ENCODE data around the gene SORCS2. TPM values are rescaled to one million over a fixed set of nuclear protein-coding genes. Genes with fewer than 3 reads are reported as not detected.

The SORCS2 gene
- polyA plus RNA-seq, 1 donor (not counting 4 experiments of a cell fraction or from before 2014, with no cell fraction given): 0.09 TPM

- DNase-seq (ENCODE audit: low read depth, low spot score): no peak
- Histone ChIP-seq H2AFZ (ENCODE audit: control insufficient read depth, low read length) (no peak overlapping the region), H3K9ac (ENCODE audit: control insufficient read depth, extremely low read depth, insufficient read depth, low read length) (no peak overlapping the region), H3K4me3 (ENCODE audit: control insufficient read depth in 2 of 3, extremely low read depth in 1 of 3, insufficient read depth in 2 of 3, low read depth in 1 of 3, low read length in 3 of 3) (no peak overlapping the region), H3K9me1 (ENCODE audit: control insufficient read depth, extremely low read depth, insufficient read depth, low read length) (no peaks in the 10 kb centered on the region), H3K4me1 (ENCODE audit: control insufficient read depth, extremely low read depth, insufficient read depth, low read length) (peaks cover 10% of the 10 kb centered on the region), H3K36me3 (ENCODE audit: control insufficient read depth in 2 of 2, extremely low read depth in 1 of 2, insufficient read depth in 2 of 2, low read length in 2 of 2) (no peaks in the 10 kb centered on the region), H3K27ac (ENCODE audit: control insufficient read depth, insufficient read depth, low read length) (no peak overlapping the region), H4K20me1 (ENCODE audit: control insufficient read depth, extremely low read depth, insufficient read depth, low read length) (no peaks in the 10 kb centered on the region), H3K9me3 (ENCODE audit: control insufficient read depth, low read depth, low read length) (no peaks in the 10 kb centered on the region), H3K79me2 (ENCODE audit: control insufficient read depth, insufficient read depth, low read length) (no peaks in the 10 kb centered on the region), H3K4me2 (ENCODE audit: control insufficient read depth, extremely low read depth, insufficient read depth, low read depth, low read length) (no peak overlapping the region), H3K27me3 (ENCODE audit: control insufficient read depth, extremely low read depth, insufficient read depth, low read length) (peaks cover 5% of the 10 kb centered on the region)
- FAIRE-seq: no peak
- TF ChIP-seq EZH2 (IDR thresholded peaks at IDR 0.05; ENCODE audit: low read length): no peak
- peak in 2 of 3 experiments; percentile 66 to 76 for TF ChIP-seq CTCF (optimal IDR thresholded peaks at IDR 0.05 in 1 of 3, IDR thresholded peaks at IDR 0.05 in 1 of 3, conservative IDR thresholded peaks at IDR 0.05 in 1 of 3; ENCODE audit: extremely low read depth in 1 of 3, insufficient read depth in 2 of 3, low read length in 3 of 3)
- dilution Hi-C loops (cut with MboI; ENCODE audit: extremely low pct_ligation_motif_present, low sequenced_read_pairs): no loop called here
Measured at GRCh38 chr4:7156761-7157488, 35.4 kb upstream of the SORCS2 start.

DNA sequence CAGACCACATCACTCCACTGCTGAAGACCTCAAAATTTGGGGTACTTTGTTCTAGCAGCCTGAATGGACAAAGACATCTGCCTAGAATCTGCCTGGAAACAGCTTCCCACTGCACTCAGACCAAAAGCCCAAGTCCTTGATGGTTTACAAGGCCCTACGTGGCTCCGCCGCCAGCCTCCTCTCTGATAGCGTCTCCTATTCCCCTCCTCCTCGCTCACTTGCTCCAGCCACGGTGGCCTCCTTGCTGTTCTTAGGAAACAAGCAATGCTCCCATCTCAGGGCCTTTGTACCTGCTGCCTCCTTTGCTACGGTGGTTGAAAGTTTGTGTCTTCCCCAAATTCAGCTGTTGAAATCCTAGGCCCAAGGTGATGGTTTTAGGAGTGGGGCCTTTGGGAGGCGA is 34.7 kb upstream of the SORCS2 start:
- Histone ChIP-seq H3K4me2 (ENCODE audit: control insufficient read depth, extremely low read depth, insufficient read depth, low read depth, low read length) (no peak overlapping the region), H3K9me3 (ENCODE audit: control insufficient read depth, low read depth, low read length) (no peaks in the 10 kb centered on the region), H3K27ac (ENCODE audit: control insufficient read depth, insufficient read depth, low read length) (no peak overlapping the region), H3K4me1 (ENCODE audit: control insufficient read depth, extremely low read depth, insufficient read depth, low read length) (peaks cover 10% of the 10 kb centered on the region), H3K4me3 (ENCODE audit: control insufficient read depth in 2 of 3, extremely low read depth in 1 of 3, insufficient read depth in 2 of 3, low read depth in 1 of 3, low read length in 3 of 3) (no peak overlapping the region), H3K79me2 (ENCODE audit: control insufficient read depth, insufficient read depth, low read length) (no peaks in the 10 kb centered on the region), H3K36me3 (ENCODE audit: control insufficient read depth in 2 of 2, extremely low read depth in 1 of 2, insufficient read depth in 2 of 2, low read length in 2 of 2) (no peaks in the 10 kb centered on the region), H3K27me3 (ENCODE audit: control insufficient read depth, extremely low read depth, insufficient read depth, low read length) (peaks cover 5% of the 10 kb centered on the region), H4K20me1 (ENCODE audit: control insufficient read depth, extremely low read depth, insufficient read depth, low read length) (no peaks in the 10 kb centered on the region), H3K9ac (ENCODE audit: control insufficient read depth, extremely low read depth, insufficient read depth, low read length) (no peak overlapping the region), H2AFZ (ENCODE audit: control insufficient read depth, low read length) (no peak overlapping the region), H3K9me1 (ENCODE audit: control insufficient read depth, extremely low read depth, insufficient read depth, low read length) (no peaks in the 10 kb centered on the region)
- no peak for FAIRE-seq
- DNase-seq (ENCODE audit: low read depth, low spot score): no peak
- no peak for TF ChIP-seq EZH2 (IDR thresholded peaks at IDR 0.05; ENCODE audit: low read length)
- TF ChIP-seq CTCF (optimal IDR thresholded peaks at IDR 0.05 in 1 of 3, IDR thresholded peaks at IDR 0.05 in 1 of 3, conservative IDR thresholded peaks at IDR 0.05 in 1 of 3; ENCODE audit: extremely low read depth in 1 of 3, insufficient read depth in 2 of 3, low read length in 3 of 3): no peak
- dilution Hi-C loops (cut with MboI; ENCODE audit: extremely low pct_ligation_motif_present, low sequenced_read_pairs): no loop called here

Measured in keratinocyte (primary cell).